T-helper 1 cell treated with Interleukin-12 subunit alpha and Interleukin-12 subunit beta and Interleukin-4 antibody, amounts not matched to agents 30 ng/mL and 1 ng/mL, for 36 hours (primary cell): ENCODE data around the gene PIP5KL1. TPM values are rescaled to one million over a fixed set of nuclear protein-coding genes. Genes with fewer than 3 reads are reported as not detected.

ENCODE experiments used
- intact Hi-C: fragments of 100-400 bp; cut with micrococcal nuclease; formaldehyde crosslinking; loops from one replicate; pipeline ENCODE4 v1.15.1; 2024
- total RNA-seq: library from RNA; stranded (reverse); gene quantifications from 2 replicates; pipeline ENCODE4 v1.2.3, GENCODE V29; 2022

Gene PIP5KL1
- total RNA-seq, 1 donor from 2014 or later: 1.8 TPM

DNA sequence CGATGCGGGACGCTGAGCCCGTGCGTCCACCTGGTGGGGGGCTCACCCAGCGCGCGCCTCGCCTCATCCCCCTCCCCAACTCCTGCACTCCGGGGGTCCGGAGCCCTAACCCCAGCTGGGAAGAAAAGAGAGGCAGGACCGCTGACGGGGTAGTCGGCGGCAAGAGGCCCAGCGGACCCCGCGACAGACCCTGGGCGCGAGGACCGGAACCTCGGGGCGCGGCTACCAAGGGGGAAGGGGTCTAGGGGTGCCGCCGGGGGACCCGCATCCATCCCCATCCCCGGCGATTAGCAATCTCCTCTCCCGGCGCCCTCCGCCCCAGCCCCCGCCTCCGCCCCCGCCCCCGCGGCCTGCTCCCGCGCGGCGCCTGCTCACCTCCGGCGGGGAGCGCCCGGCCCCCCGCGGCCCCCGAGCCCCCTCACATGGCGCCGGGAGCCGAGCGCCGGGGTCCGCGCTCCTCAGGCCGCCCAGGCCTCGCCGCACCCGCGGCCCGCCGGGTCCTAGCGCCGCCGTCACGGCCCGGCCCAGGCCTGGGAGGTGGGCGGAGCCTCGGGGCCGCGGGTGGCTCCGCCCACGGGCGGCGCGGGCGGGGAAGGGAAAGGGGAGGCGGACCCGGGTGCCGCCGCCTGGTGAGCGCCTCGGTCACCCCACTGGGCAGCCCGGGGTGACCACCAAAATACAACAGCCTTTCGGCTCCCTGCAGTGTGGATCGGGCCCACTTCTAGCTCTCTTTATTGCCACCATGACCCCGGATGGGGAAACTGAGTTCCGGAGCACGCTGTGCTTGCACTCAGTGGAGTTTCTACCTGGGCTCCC lies 31.2 kb downstream of the PIP5KL1 start, which contains the start of gene ST6GALNAC6:
Gene ST6GALNAC6 (minus strand): TSS at position 476 of the 816 bp plus-strand sequence. CDS start 1,622 bp downstream, outside the sequence.
- intact Hi-C loops: loop anchor here (1.0 kb wide), 3 partner anchors 18 to 128 kb away; partner anchors contain the start of gene ST6GALNAC4

DNA sequence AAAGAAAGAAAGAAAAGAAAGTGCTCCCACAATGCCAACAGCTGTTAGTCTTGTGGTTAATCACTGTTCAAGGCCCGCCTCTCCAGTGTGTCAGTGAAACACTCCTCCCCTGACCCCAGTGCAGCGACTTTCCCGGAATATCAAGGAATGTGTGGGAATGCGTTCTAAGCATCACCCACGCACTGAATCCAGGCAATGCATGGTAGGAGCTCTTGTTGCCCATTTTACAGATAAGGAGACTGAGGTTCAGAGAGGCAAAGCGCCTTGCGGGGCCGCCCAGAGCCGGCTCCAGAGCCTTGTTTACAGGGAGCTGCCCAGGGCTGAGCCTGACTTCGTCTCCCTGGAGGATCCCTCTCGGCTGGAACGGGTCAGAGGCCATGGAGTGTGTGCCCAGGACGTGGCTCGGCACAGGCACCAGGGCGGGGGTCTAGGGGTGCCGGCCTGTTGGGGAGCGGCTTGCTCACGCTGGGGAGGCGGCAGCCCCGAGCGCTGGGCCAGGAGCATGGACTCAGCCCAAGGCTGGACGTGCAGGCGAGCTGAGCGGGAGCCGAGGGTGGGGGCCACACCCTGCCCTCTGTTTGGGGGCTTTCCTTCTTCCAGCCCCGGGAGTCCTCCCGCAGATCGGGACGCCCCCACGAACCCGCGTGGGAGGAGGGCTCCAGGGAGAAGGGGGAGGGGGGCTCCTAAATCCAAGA lies 32.0 kb downstream of the PIP5KL1 start:
- intact Hi-C loops: loop anchor here (1.0 kb wide), 4 partner anchors 8 to 127 kb away; partner anchors contain the start of gene ST6GALNAC4

DNA sequence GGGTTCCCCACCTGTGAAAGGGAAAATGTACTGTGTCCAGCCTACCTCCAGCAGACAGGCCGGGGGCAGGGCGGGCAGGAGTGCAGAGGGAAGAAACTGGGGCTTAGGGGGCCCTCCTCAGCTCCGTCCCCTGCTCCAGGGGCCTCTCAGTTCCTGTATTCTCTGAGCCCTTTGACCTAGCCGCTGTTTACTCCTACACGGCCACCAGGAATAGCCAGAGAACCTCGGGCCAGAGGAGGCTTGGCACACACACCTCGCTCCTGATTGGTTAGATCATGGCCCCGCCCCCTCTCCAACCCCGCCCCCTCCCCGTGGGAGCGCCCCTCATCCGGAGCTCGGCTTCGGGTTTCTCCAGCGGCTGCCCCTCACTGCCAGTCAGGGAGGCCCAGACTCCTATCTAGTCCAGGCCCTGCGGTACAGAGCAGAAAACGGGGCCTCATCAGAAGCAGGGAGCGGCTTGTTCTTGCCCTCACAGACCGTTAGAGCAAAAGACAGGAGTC lies 33.3 kb downstream of the PIP5KL1 start:
- intact Hi-C loops: no loop called here

GRCh38 chr9:127896395-127897192 lies 34.0 kb downstream of the PIP5KL1 start:
- intact Hi-C loops: no loop called here

DNA sequence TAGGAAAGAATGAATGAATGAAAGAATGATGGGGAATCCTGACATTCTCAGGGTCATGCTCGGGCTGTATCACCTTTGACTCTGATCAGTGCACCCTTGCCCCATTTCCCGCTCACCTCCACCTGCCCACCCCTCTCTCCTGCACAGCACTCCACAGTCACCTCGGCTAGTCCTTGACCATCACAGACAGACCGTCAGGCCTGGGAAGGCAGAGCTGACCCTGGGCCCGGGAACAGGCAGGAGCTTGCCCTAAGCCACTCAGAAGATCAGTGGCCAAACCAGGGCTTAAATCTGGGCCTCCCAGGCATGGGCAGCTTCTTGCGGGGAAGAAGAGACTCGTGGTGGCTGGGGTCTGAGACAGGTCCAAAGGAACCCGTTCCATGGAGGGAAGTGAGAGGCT lies 34.8 kb downstream of the PIP5KL1 start:
- intact Hi-C loops: no loop called here

DNA sequence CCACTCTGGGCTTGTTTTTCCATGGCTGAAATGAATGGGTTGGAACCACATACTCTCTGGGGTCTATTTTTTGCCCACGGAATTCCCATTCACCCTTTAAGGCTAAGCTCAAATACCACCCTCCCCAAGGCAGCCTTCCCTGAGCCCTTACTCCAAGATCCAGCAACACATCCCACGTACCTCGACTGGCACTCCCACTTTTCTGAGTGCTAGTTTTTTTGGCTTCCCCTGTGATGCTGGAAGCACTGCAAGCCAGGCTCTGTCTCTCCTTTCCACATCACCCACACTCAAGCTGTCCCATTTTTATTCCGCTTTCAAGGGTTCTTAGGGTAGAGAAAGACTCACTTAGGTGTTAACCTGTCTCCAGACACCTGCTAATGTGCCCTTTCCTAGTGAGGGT lies 37.2 kb downstream of the PIP5KL1 start:
- intact Hi-C loops: no loop called here

DNA sequence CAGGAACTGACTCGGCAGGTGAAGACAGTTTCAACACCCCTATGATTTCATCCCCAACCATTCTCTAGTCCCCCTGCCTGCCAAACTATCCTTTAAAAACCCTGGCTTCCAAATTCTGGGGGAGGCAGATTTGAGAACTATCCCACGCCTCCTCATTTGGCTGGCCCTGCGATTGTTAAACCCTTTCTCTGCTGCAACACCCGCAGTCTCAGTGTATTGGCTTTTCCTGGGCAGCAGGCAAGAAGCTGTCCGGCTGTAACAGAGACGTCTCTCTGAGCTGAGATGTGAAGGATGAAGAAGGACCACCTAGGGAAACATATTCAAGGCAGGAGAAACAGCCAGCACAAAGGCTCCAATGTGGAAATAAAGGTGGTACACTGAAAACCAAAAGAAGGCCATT lies 37.7 kb downstream of the PIP5KL1 start:
- intact Hi-C loops: no loop called here

- intact Hi-C loops: no loop called here
Measured at GRCh38 chr9:127890053-127890452, 40.5 kb downstream of the PIP5KL1 start.

GRCh38 chr9:127887792-127888191 lies 42.8 kb downstream of the PIP5KL1 start:
- intact Hi-C loops: no loop called here

DNA sequence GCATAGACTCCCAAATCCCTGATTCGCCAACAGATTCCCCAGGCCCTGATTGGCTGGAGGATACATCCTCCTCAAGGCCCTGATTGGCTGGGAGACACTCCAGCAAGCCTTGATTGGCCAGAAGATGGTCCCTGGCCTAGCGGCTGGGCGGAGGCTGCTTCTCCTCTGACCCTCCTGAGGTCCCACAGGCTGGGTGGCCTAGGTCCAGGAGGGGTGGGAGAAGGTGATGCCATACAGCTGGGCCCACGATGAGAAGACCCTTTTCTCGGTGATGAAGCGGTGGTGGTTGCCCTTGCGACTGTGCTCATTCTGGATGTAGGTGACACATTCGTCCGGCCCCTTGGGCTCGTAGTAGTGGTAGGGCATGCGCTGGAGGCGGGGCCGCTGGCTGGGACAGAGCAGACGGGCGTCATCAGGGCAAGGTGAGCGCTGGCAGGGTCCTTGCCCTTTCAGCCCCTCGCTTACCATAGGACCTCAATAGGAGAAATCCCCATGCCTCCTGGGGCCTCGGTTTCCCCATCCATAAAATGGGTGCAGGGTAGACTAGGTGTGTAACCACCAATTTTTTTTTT lies 44.1 kb downstream of the PIP5KL1 start:
- intact Hi-C loops: no loop called here

- intact Hi-C loops: no loop called here
Measured at GRCh38 chr9:127885508-127886281, 44.9 kb downstream of the PIP5KL1 start.

GRCh38 chr9:127884976-127885490 lies 45.5 kb downstream of the PIP5KL1 start:
- intact Hi-C loops: loop anchor here (5.0 kb wide), 1 partner anchor 32 kb away; the partner anchor contains the start of gene ST6GALNAC4

DNA sequence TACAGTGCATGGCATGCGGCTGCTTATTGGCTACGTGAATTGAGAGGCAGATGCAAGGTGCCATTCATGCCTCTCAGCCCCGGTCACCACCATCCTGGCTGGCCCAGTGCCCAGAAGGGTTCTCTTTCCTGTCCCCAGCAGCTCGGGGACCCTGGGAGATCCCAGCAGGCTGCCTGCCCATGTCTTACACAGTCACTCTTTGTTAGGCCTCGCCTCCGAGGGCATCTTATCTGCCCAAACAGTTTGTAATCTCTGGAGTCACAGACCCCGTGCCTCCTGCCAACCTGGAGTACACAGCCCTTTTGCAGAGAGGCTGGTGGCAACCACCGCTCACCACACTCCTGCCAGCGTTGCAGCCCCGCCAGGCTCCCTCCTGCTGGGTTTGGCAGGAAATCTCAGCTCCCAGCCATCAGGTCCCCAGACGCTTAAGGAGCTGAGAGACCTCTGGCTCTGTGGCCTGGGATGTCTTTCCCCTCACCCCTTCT lies 46.1 kb downstream of the PIP5KL1 start:
- intact Hi-C loops: loop anchor here (5.0 kb wide), 1 partner anchor 33 kb away; the partner anchor contains the start of gene ST6GALNAC4

DNA sequence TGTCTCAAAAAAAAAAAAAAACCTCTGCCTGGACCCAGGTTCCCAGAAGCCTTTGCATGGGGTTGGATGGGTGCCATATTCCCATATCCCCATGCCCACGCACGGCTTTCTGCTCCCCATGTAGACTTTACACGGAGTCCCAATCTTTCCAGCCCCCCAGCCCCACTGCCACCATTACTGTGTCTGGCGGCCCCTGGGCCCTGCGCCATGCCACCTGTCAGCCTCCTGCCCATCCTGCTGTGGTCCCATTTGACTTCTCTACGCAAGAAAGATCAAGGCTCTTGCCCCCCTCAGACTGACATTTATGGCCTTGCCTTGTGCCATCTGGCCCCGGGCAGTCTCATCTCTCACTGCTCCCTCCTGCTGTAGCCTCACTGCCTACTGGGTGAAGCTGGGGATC lies 46.6 kb downstream of the PIP5KL1 start:
- intact Hi-C loops: loop anchor here (5.0 kb wide), 1 partner anchor 33 kb away; the partner anchor contains the start of gene ST6GALNAC4

DNA sequence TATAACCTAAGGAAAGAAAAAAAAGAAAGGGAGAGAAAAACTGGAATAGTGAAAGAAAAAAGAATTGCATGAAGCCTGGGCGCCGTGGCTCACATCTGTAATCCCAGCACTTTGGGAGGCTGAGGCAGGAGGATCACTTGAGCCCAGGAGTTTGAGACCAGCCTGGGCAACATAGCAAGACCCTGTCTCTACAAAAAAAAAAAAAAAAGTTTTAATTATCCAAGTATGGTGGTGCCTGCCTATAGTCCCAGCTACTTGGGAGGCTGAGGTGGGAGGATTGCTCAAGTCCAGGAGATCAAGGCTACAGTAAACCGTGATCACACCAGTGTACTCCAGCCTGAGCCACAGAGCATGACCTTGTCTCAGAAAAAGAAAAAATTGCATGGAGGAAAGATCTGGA lies 48.9 kb downstream of the PIP5KL1 start:
- intact Hi-C loops: loop anchor here (5.0 kb wide), 1 partner anchor 36 kb away; the partner anchor contains the start of gene ST6GALNAC4

- intact Hi-C loops: loop anchor here (5.0 kb wide), 1 partner anchor 37 kb away; the partner anchor contains the start of gene ST6GALNAC4
Measured at GRCh38 chr9:127880143-127880542, 50.4 kb downstream of the PIP5KL1 start.

DNA sequence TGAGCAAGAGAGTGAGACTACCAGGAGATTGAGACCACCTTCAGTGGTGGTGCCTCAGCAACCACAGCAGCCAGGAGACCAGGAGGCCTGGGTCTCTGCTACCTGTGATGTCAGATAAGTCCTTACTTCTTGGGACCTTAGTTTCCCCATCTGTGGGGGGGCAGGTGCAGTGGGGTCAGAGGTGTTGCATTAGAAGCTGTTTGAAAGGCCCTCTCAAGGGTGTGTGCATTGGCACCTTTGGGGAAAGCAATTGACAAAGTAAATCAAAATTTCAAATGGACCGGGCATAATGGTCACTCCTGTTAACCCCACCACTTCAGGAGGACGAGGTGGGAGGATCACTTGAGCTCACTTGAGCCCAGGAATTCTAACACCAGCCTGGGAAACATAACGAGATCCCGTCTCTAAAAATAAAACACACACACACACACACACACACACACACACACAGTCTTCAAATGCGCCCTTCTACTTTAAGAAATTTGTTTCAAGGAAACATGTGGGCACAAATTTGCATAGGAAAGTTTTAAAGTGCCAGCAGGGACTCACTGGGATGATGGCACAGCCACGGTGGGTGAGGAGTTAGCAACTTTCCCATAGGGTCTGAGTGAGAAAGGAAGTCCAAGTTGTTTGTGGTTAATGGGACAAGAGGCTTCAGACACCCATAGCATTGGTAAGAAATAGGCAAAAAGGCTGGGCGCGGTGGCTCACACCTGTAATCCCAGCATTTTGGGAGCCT lies 51.8 kb downstream of the PIP5KL1 start:
- intact Hi-C loops: no loop called here

DNA sequence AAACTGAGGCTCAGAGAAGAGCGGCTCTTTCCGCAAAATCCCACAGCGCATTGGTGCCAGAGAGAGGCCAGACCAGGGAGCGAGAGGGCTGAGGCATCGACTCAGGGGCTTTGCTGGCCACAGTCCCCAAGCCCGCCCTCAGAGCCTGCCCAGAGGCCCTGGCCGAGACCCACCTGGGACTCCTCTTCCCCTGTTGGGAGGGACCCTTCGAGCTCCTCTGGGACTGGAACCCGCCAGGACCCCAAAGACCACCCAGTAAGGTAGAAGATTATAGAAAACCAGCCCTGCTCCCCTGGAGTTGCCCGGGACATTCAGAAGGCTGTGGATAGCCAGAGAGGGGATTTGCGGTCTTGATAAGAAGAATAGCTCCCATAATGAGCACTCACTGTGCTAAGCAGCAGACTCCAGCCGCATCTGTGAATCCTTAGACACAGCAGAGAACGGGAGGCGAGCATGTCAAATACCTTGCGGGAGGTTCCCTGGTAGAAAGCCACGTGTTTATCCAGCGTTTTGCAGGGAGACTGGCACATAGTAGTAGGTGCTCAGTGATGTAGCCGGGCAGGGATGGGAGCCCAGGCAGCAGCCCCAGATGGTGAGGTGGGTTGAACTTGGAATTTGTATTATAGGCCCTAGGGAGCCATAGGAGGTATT lies 52.5 kb downstream of the PIP5KL1 start:
- intact Hi-C loops: no loop called here
